OCI-M2 (cell line): Measurements from ENCODE around the gene CSGALNACT2.
"Not testable (repeated sequence)": the region's sequence is repeated elsewhere in the genome, so short reads cannot be mapped to it uniquely, and the experiment has no call there.

Experiments
- DNase-seq: peaks from one replicate; lab custom pipeline; 2025; ENCODE audit not compliant: unreplicated experiment; lab: John Stamatoyannopoulos, UW

CSGALNACT2 gene

GRCh38 chr10:43138021-43138756, at the start of gene CSGALNACT2:
Gene CSGALNACT2, plus strand, starts transcription at chr10:43138445. Its CDS starts 16,705 bp downstream, at chr10:43155150.
- DNase-seq: no peak

GRCh38 chr10:43089519-43089918, 48.7 kb upstream of the CSGALNACT2 start:
- no peak for DNase-seq

GRCh38 chr10:43090188-43090587, 48.1 kb upstream of the CSGALNACT2 start:
- DNase-seq: no peak

GRCh38 chr10:43090664-43091063, 47.6 kb upstream of the CSGALNACT2 start:
- no peak for DNase-seq

- no peak for DNase-seq
Observed at GRCh38 chr10:43091846-43092245, 46.4 kb upstream of the CSGALNACT2 start.

GRCh38 chr10:43093423-43094076, 44.7 kb upstream of the CSGALNACT2 start:
- DNase-seq: no peak

GRCh38 chr10:43094085-43094484, 44.2 kb upstream of the CSGALNACT2 start:
- no peak for DNase-seq

- DNase-seq: not testable (repeated sequence)
Observed at GRCh38 chr10:43099339-43099738, 38.9 kb upstream of the CSGALNACT2 start.

- DNase-seq: no peak
Observed at GRCh38 chr10:43099928-43100327, 38.3 kb upstream of the CSGALNACT2 start.

GRCh38 chr10:43100366-43100765, 37.9 kb upstream of the CSGALNACT2 start:
- DNase-seq: no peak

- DNase-seq: no peak
Observed at GRCh38 chr10:43102063-43102828, 36.0 kb upstream of the CSGALNACT2 start.

- no peak for DNase-seq
Observed at GRCh38 chr10:43105102-43105955, 32.9 kb upstream of the CSGALNACT2 start.

- DNase-seq: no peak
Observed at GRCh38 chr10:43105956-43106229, 32.4 kb upstream of the CSGALNACT2 start.

- no peak for DNase-seq
Observed at GRCh38 chr10:43106256-43107091, 31.8 kb upstream of the CSGALNACT2 start.

- DNase-seq: no peak
Observed at GRCh38 chr10:43108951-43109350, 29.3 kb upstream of the CSGALNACT2 start.

- DNase-seq: no peak
Observed at GRCh38 chr10:43109671-43110249, 28.5 kb upstream of the CSGALNACT2 start.

GRCh38 chr10:43110338-43111071, 27.7 kb upstream of the CSGALNACT2 start:
- DNase-seq: no peak

- DNase-seq: no peak
Observed at GRCh38 chr10:43111101-43111500, 27.1 kb upstream of the CSGALNACT2 start.

GRCh38 chr10:43111921-43112607, 26.2 kb upstream of the CSGALNACT2 start:
- DNase-seq: no peak
